ENCODE results near the gene CTAG2.
"Not testable (repeated sequence)": the region's sequence is repeated elsewhere in the genome, so short reads cannot be mapped to it uniquely, and the experiment has no call there.

- TF ChIP-seq GATA2 (IDR thresholded peaks at IDR 0.05; ENCODE audit: insufficient read depth, insufficient read length, low read depth, low read length); CTCF (IDR thresholded peaks at IDR 0.05; ENCODE audit: extremely low read depth in 1 of 2, insufficient read depth in 1 of 2, low read depth in 1 of 2, low read length in 2 of 2); MAX (IDR thresholded peaks at IDR 0.05; ENCODE audit: insufficient read depth, insufficient read length); POLR2A (IDR thresholded peaks at IDR 0.05; ENCODE audit: low read depth, low read length): not testable (repeated sequence)
These were observed 45.4 kb downstream of the CTAG2 start for GRCh38 chrX:154607976-154608375.
